Testis (tissue), 3 donors: ENCODE data around the gene KCNQ1. TPM values are rescaled to one million over a fixed set of nuclear protein-coding genes. Genes with fewer than 3 reads are reported as not detected.

Experiments
- DNase-seq: peaks from one replicate; pipeline ENCODE4 v3.0.0-alpha.2; 2019
- H3K27ac ChIP-seq, 2 donors: fragments of 200-600 bp; sonication (generic); one replicate each; pipeline ENCODE4 v1.5.1; 2019
- H3K27me3 ChIP-seq: fragments of 200-600 bp; sonication (generic); one replicate; pipeline ENCODE4 v1.5.1; 2019
- H3K36me3 ChIP-seq: fragments of 200-600 bp; sonication (generic); one replicate; pipeline ENCODE4 v1.5.1; 2017; ENCODE audit warnings: low read depth; ENCODE audit errors: missing control alignments
- H3K4me1 ChIP-seq: fragments of 200-600 bp; sonication (generic); one replicate; pipeline ENCODE4 v1.5.1; 2019
- H3K4me3 ChIP-seq, 2 donors: fragments of 200-600 bp; sonication (generic); one replicate each; pipeline ENCODE4 v1.5.1; 2017 to 2019
- H3K9me3 ChIP-seq: fragments of 200-600 bp; sonication (generic); one replicate; pipeline ENCODE4 v1.5.1; 2017
- CTCF ChIP-seq, 3 experiments: fragments of 450-650 bp in 2 of 3; fragments of 200-600 bp in 1 of 3; sonication (generic) in 1 of 3; IDR thresholded peaks; one replicate each; pipeline ENCODE4 v1.5.1; 2016 to 2019; ENCODE audit warnings: antibody characterized with exemption in 3 of 3, mild to moderate bottlenecking in 2 of 3, moderate library complexity in 1 of 3
- POLR2A ChIP-seq: fragments of 450-650 bp; IDR thresholded peaks from one replicate; pipeline ENCODE4 v1.6.1; 2017; ENCODE audit warnings: antibody characterized with exemption, mild to moderate bottlenecking, moderate library complexity
- WGBS, 2 donors: methylation state at CpG; one replicate each; pipeline ENCODE4 v1.1.5; 2018; 5-methylcytosine and 5-hydroxymethylcytosine counted together
- intact Hi-C: fragments of 100-400 bp; cut with DNase I; formaldehyde crosslinking; loops from one replicate; pipeline ENCODE4 v1.15.1; 2023; ENCODE audit warnings: low total_unique reads
- polyA plus RNA-seq: library from polyadenylated mRNA; stranded (reverse); fragments of 350-450 nt; fragmentation: Illumina TruSeq; extraction: RNeasy Lipid Tissue Mini Kit (QIAGEN cat#74804); gene quantifications from one replicate; pipeline ENCODE4 v1.2.3, GENCODE V29; 2014; ENCODE audit warnings: low read depth, low replicate concordance; ENCODE audit not compliant: insufficient read depth
- total RNA-seq, 2 donors: library from RNA; depleted of rRNA; stranded (reverse); fragments of >200 nt; gene quantifications; one replicate each; pipeline ENCODE4 v1.2.3, GENCODE V29; 2016

Gene KCNQ1
- total and polyA plus RNA-seq, 3 donors from 2014 or later: 6.0 to 24.2 (median 12.8) TPM

- 86 to 92% methylated on average over 3 of the region's 3 CpGs for WGBS, 2 donors
- Histone ChIP-seq H3K27ac (no peak overlapping the region), H3K36me3 (no peaks in the 10 kb centered on the region), H3K4me3 (no peak overlapping the region), H3K9me3 (no peaks in the 10 kb centered on the region), H3K4me1 (no peaks in the 10 kb centered on the region), H3K27me3 (no peaks in the 10 kb centered on the region)
- TF ChIP-seq CTCF (IDR thresholded peaks at IDR 0.05) (no peak), POLR2A (no peak)
- intact Hi-C loops: no loop called here
- no peak for DNase-seq
These were observed 198.9 kb downstream of the KCNQ1 start for GRCh38 chr11:2643746-2644145.

DNA sequence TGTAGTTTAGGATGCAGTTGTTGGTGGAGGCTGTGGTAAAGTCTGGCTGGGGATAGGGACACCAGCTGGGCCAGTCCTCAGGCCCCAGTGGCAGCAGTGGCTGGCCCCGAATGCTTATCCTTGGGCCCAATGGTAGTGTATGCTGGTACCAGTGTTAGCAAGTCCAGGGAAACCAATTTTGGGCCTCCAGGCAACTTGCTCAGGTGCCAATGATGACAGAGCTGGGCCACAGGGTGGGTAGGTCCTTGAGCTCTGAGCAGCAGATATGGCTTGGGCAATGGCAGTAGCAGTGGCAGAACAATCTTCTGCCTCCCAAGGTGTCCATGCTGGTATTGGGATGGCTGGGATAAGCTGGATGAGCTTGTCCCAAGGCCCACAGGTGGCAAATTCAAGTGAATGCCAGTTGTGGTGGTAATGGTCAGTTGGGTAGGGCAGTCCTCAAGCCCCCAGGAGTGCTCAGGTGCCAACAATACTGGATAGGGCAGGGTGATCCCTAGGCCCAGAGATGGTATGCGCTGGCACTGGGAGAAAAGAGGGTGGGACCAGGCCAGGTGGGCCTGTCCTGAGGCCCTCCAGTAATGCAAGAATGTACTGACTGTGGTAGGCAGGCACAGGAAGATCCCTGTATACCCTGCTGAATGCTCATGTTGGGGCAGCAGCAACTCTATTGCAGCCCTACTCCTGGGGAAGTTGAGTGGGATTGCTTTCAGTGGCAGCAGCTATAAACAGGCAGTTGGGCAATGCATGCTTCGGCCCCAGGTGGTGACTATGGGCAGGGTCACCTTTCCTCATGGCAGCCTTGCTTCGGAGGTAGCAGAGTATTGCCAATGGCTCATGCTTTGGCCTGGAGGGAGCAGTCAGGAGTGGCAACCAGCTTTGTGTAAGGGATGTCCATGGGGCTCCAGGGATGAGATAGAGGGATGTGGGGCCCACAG, 200.3 kb downstream of the KCNQ1 start:
- Histone ChIP-seq H3K36me3 (no peaks in the 10 kb centered on the region), H3K27me3 (no peaks in the 10 kb centered on the region), H3K4me3 (no peak overlapping the region), H3K9me3 (no peaks in the 10 kb centered on the region), H3K27ac (no peak overlapping the region), H3K4me1 (no peaks in the 10 kb centered on the region)
- WGBS, 2 donors: 92 to 93% methylated on average over 3 to 4 of the region's 4 CpGs
- no peak for DNase-seq
- intact Hi-C loops: no loop called here
- TF ChIP-seq CTCF (IDR thresholded peaks at IDR 0.05): no peak
- TF ChIP-seq POLR2A: no peak

- Histone ChIP-seq H3K4me1 (no peaks in the 10 kb centered on the region), H3K36me3 (no peaks in the 10 kb centered on the region), H3K27ac (no peak overlapping the region), H3K4me3 (no peak overlapping the region), H3K9me3 (no peaks in the 10 kb centered on the region), H3K27me3 (no peaks in the 10 kb centered on the region)
- WGBS, 2 donors: 76 to 93% methylated on average over 1 of the region's 1 CpG
- intact Hi-C loops: no loop called here
- DNase-seq: no peak
- TF ChIP-seq CTCF (IDR thresholded peaks at IDR 0.05): no peak
- no peak for TF ChIP-seq POLR2A
These were observed 200.9 kb downstream of the KCNQ1 start for GRCh38 chr11:2645779-2646118.

- 70 to 97% methylated on average over 1 of the region's 1 CpG for WGBS, 2 donors
- TF ChIP-seq POLR2A (no peak), CTCF (IDR thresholded peaks at IDR 0.05) (no peak)
- intact Hi-C loops: no loop called here
These were observed 202.4 kb downstream of the KCNQ1 start for GRCh38 chr11:2647167-2647566.

DNA sequence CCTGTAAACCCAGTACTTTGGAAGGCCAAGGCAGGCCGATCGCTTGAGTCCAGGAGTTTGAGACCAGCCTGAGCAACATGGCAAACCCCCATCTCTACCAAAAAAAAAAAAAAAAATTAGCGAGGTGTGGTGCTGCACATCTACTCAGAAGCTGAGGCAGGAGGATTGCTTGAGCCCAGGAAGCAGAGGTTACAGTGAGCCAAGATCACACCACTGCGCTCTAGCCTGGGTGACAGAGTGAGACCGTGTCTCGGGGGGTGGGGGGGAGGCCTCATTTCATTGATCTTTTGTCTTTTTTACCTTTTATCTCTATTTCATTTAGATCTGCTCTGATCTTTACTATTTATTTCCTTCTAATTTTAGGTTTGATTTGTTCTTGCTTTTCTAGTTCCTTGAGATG, 203.1 kb downstream of the KCNQ1 start:
- intact Hi-C loops: no loop called here
- Histone ChIP-seq H3K4me3 (no peak overlapping the region), H3K36me3 (no peaks in the 10 kb centered on the region), H3K27ac (no peak overlapping the region), H3K27me3 (no peaks in the 10 kb centered on the region), H3K4me1 (no peaks in the 10 kb centered on the region), H3K9me3 (no peaks in the 10 kb centered on the region)
- TF ChIP-seq CTCF (IDR thresholded peaks at IDR 0.05) (no peak), POLR2A (no peak)
- DNase-seq: no peak
- WGBS, 2 donors: 93 to 94% methylated on average over 6 of the region's 6 CpGs

More at GRCh38 chr11:2647167-2647566, 202.4 kb downstream of the KCNQ1 start:
- no peak for DNase-seq
- Histone ChIP-seq H3K4me1 (no peaks in the 10 kb centered on the region), H3K27ac (no peak overlapping the region), H3K9me3 (no peaks in the 10 kb centered on the region), H3K4me3 (no peak overlapping the region), H3K36me3 (no peaks in the 10 kb centered on the region), H3K27me3 (no peaks in the 10 kb centered on the region)
